Body of pancreas (tissue), 4 donors: ENCODE measurements around the gene NPR1. TPM values are rescaled to one million over a fixed set of nuclear protein-coding genes. Genes with fewer than 3 reads are reported as not detected.
"Not testable (repeated sequence)": the region's sequence is repeated elsewhere in the genome, so short reads cannot be mapped to it uniquely, and the experiment has no call there.

ENCODE experiments used
- ATAC-seq: fragments of 150-250 bp; one replicate; pipeline ENCODE4 v1.9.1; 2016
- DNase-seq, 4 donors: peaks; one replicate each; pipeline ENCODE4 v3.0.0-alpha.2; 2019
- H3K27ac ChIP-seq, 4 donors: fragments of 200-600 bp; sonication (generic); 1 replicate in 3 of 4; 2 replicates in 1 of 4; pipeline versions ENCODE4 v1.5.1 to v1.6.1; 2016 to 2019; ENCODE audit warnings: mild to moderate bottlenecking in 1 of 4, mixed read lengths in 1 of 4, moderate library complexity in 1 of 4
- H3K27me3 ChIP-seq, 2 donors: fragments of 200-600 bp; sonication (generic); one replicate each; pipeline ENCODE4 v1.6.0; 2016; ENCODE audit warnings: mild to moderate bottlenecking in 1 of 2
- H3K36me3 ChIP-seq, 2 donors: fragments of 200-600 bp; sonication (generic); replicated peaks in 1 of 2; 2 replicates each; pipeline ENCODE4 v1.5.1; 2016; ENCODE audit warnings: low read depth in 2 of 2; ENCODE audit not compliant: insufficient read depth in 1 of 2
- H3K4me1 ChIP-seq: fragments of 200-600 bp; sonication (generic); one replicate; pipeline ENCODE4 v1.6.0; 2016
- H3K4me3 ChIP-seq, 2 donors: fragments of 200-600 bp; sonication (generic); 1 replicate in 1 of 2; 2 replicates in 1 of 2; pipeline ENCODE4 v1.5.1; 2016 to 2019
- H3K9me3 ChIP-seq, 3 donors: fragments of 200-600 bp; sonication (generic); 1 replicate in 2 of 3; 2 replicates in 1 of 3; pipeline ENCODE4 v1.5.1; 2016
- POLR2A ChIP-seq, 3 donors: fragments of 450-650 bp; IDR thresholded peaks; one replicate each; pipeline ENCODE4 v1.6.1; 2016; ENCODE audit warnings: antibody characterized with exemption in 3 of 3, mild to moderate bottlenecking in 2 of 3
- whole genome bisulfite sequencing, 2 donors: methylation state at CpG; one replicate each; pipeline ENCODE4 v1.1.5; 2017; 5-methylcytosine and 5-hydroxymethylcytosine counted together
- intact Hi-C: fragments of 100-400 bp; cut with DNase I; formaldehyde crosslinking; loops from one replicate; pipeline ENCODE4 v1.15.1; 2023
- total RNA-seq, 2 donors: library from RNA; depleted of rRNA; stranded (reverse); fragments of >200 nt; gene quantifications; one replicate each; pipeline ENCODE4 v1.1.0, GENCODE V29; 2016
- TF ChIP-seq, protein P1 (sequence below), 7 experiments: fragments of 450-650 bp in 4 of 7; fragments of 200-600 bp in 3 of 7; sonication (generic) in 3 of 7; IDR thresholded peaks; one replicate each; pipeline ENCODE4 v1.5.1; 2016 to 2019; ENCODE audit warnings: antibody characterized with exemption in 7 of 7

NPR1 gene
- total RNA-seq, 2 donors from 2014 or later, result 11.7 to 16.5 TPM

- intact Hi-C loops, result no loop called here
- no peak for DNase-seq
- TF ChIP-seq, protein P1, sequence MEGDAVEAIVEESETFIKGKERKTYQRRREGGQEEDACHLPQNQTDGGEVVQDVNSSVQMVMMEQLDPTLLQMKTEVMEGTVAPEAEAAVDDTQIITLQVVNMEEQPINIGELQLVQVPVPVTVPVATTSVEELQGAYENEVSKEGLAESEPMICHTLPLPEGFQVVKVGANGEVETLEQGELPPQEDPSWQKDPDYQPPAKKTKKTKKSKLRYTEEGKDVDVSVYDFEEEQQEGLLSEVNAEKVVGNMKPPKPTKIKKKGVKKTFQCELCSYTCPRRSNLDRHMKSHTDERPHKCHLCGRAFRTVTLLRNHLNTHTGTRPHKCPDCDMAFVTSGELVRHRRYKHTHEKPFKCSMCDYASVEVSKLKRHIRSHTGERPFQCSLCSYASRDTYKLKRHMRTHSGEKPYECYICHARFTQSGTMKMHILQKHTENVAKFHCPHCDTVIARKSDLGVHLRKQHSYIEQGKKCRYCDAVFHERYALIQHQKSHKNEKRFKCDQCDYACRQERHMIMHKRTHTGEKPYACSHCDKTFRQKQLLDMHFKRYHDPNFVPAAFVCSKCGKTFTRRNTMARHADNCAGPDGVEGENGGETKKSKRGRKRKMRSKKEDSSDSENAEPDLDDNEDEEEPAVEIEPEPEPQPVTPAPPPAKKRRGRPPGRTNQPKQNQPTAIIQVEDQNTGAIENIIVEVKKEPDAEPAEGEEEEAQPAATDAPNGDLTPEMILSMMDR (IDR thresholded peaks at IDR 0.05), result no peak
- no peak for TF ChIP-seq POLR2A (IDR thresholded peaks at IDR 0.05)
- Histone ChIP-seq H3K27ac (peak overlapping the region in 1 of 4 donors; percentile 76), H3K27me3 (no peaks in the 10 kb centered on the region), H3K4me1 (peaks cover 24% of the 10 kb centered on the region), H3K36me3 (peaks cover 0 to 24% of the 10 kb centered on the region in 2 donors), H3K9me3 (no peaks in the 10 kb centered on the region), H3K4me3 (no peak overlapping the region)
- no peak for ATAC-seq
- 53 to 68% methylated on average over 6 of the region's 6 CpGs for WGBS, 2 donors
Measured at GRCh38 chr1:153669606-153670005, 8.9 kb upstream of the NPR1 start.

DNA sequence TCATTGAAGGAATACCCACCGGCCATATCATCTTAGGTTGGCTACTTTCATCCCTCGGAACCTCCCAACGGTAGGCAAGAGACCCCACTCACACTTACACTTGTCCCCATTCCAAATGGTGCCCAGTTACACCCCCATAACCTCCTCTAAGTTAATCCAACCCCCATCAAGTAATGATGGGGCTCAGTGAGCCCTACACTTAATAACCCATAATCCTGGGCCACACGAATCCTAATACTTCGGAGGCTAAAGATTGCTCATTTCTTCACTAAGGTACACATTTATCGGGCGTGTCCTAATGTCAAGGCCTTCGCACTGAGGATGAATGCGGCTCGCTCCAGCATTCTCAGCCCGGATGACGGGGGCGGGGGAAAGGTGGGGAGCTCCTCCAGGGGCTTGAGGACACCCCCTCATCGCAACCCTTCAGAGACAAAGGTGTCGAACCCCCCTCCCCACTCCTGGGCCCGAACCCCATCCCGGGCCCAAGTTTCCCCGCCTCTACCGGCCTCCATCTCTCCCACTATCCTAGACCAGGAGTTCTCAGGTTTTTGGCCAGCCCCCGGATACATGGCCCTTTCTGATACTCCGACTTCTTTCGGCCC, 8.1 kb upstream of the NPR1 start:
- Histone ChIP-seq H3K27ac (peak overlapping the region; percentile 53 to 93 (median 83)), H3K27me3 (no peaks in the 10 kb centered on the region), H3K9me3 (no peaks in the 10 kb centered on the region), H3K4me3 (peak overlapping the region; percentile 71 to 73), H3K4me1 (peaks cover 24% of the 10 kb centered on the region), H3K36me3 (peaks cover 0 to 19% of the 10 kb centered on the region in 2 donors)
- TF ChIP-seq POLR2A (IDR thresholded peaks at IDR 0.05), result no peak
- TF ChIP-seq, protein P1 (IDR thresholded peaks at IDR 0.05), result no peak
- 1 to 2% methylated on average over 19 to 22 of the region's 22 CpGs for WGBS, 2 donors
- peak; percentile 9 for ATAC-seq
- DNase-seq, result no peak
- intact Hi-C loops, result no loop called here

GRCh38 chr1:153670859-153671627, 7.4 kb upstream of the NPR1 start, which contains the start of gene ILF2:
Gene ILF2, minus strand, starts transcription at chr1:153670993. Its CDS starts 71 bp downstream, at chr1:153670922.
- 0 to 1% methylated on average over 28 to 35 of the region's 35 CpGs for WGBS, 2 donors
- peak; percentile 96 for ATAC-seq
- DNase-seq, result peak; percentile 97 to 98 (median 97)
- Histone ChIP-seq H3K4me3 (peak within 1 kb of the TSS; percentile 71 to 73), H3K4me1 (peaks cover 24% of the 10 kb centered on the region), H3K36me3 (peaks cover 0 to 12% of the 10 kb centered on the region in 2 donors), H3K27me3 (no peaks in the 10 kb centered on the region), H3K27ac (peak within 1 kb of the TSS; percentile 87 to 93 (median 90)), H3K9me3 (no peaks in the 10 kb centered on the region)
- intact Hi-C loops, result no loop called here
- peak in 2 of 3 donors; percentile 89 for TF ChIP-seq POLR2A (IDR thresholded peaks at IDR 0.05)
- TF ChIP-seq, protein P1 (IDR thresholded peaks at IDR 0.05), result peak in 1 of 7 experiments; percentile 27

- intact Hi-C loops, H3K36me3 ChIP-seq, H3K9me3 ChIP-seq, H3K27me3 ChIP-seq: not testable (repeated sequence)
- 6 to 8% methylated on average over 28 of the region's 28 CpGs for WGBS, 2 donors
- peak; percentile 0 for ATAC-seq
- H3K27ac ChIP-seq, result peak overlapping the region; percentile 87 to 93 (median 90)
- peak overlapping the region in 1 of 2 donors; percentile 41 for H3K4me3 ChIP-seq
- peak in 3 of 4 donors; percentile 36 to 47 (median 38) for DNase-seq
- TF ChIP-seq, protein P1 (IDR thresholded peaks at IDR 0.05), result peak in 2 of 7 experiments; percentile 12 to 28
- H3K4me1 ChIP-seq, result peaks cover 24% of the 10 kb centered on the region
Measured at GRCh38 chr1:153671628-153672353, 6.7 kb upstream of the NPR1 start.
